Activated CD4-positive, CD25-positive, alpha-beta regulatory T cell treated with anti-CD3 and anti-CD28 coated beads, Interleukin-2, amount 50 U/mL, for 16 hours (primary cell): ENCODE data around the gene HIRIP3.
"Not testable (repeated sequence)": the region's sequence is repeated elsewhere in the genome, so short reads cannot be mapped to it uniquely, and the experiment has no call there.

Experiments used
- DNase-seq: peaks from one replicate; pipeline ENCODE4 v3.0.0-alpha.2; 2020; ENCODE audit warnings: low read depth, low spot score

Gene HIRIP3

GRCh38 chr16:29961479-29962343 lies 33.7 kb downstream of the HIRIP3 start, which contains the start of gene TMEM219:
TMEM219 (plus strand) TSS chr16:29962079; CDS start chr16:29963144, 1,065 bp downstream.
- peak; percentile 88 for DNase-seq

- DNase-seq: no peak
These were observed 34.3 kb downstream of the HIRIP3 start for GRCh38 chr16:29961127-29961478.

- not testable (repeated sequence) for DNase-seq
These were observed 35.6 kb downstream of the HIRIP3 start for GRCh38 chr16:29959821-29960220.

GRCh38 chr16:29959293-29959692 lies 36.1 kb downstream of the HIRIP3 start:
- no peak for DNase-seq

GRCh38 chr16:29958756-29959155 lies 36.7 kb downstream of the HIRIP3 start:
- DNase-seq: no peak

- no peak for DNase-seq
These were observed 43.6 kb downstream of the HIRIP3 start for GRCh38 chr16:29951625-29952365.

GRCh38 chr16:29950806-29951461 lies 44.5 kb downstream of the HIRIP3 start:
- no peak for DNase-seq

GRCh38 chr16:29947897-29948296 lies 47.5 kb downstream of the HIRIP3 start:
- no peak for DNase-seq

GRCh38 chr16:29943846-29944799 lies 51.3 kb downstream of the HIRIP3 start:
- DNase-seq: no peak
